HG03521 (cell line): ENCODE data around the gene ZCCHC2.
A peak's percentile ranks its signal among the peaks of the same experiment; 100 is the strongest.

Experiments
- ATAC-seq: cut with Tn5 transposase; IDR thresholded peaks from one replicate; pipeline ENCODE4 v1.9.1; 2021; ENCODE audit warnings: mild to moderate bottlenecking, moderate library complexity; ENCODE audit not compliant: unreplicated experiment

ZCCHC2 gene

GRCh38 chr18:62522504-62523254 is at the start of gene ZCCHC2:
ZCCHC2 (plus strand) TSS chr18:62523025; CDS start chr18:62523425, 400 bp downstream.
- peak; percentile 63 for ATAC-seq

- no peak for ATAC-seq
Measured at GRCh38 chr18:62479574-62479973, 43.3 kb upstream of the ZCCHC2 start.

- ATAC-seq: no peak
Measured at GRCh38 chr18:62480927-62481326, 41.9 kb upstream of the ZCCHC2 start.

GRCh38 chr18:62484941-62485340 is 37.9 kb upstream of the ZCCHC2 start:
- ATAC-seq: no peak

GRCh38 chr18:62485684-62486083 is 37.1 kb upstream of the ZCCHC2 start:
- no peak for ATAC-seq

GRCh38 chr18:62486290-62486964 is 36.4 kb upstream of the ZCCHC2 start:
- no peak for ATAC-seq

GRCh38 chr18:62487161-62487560 is 35.7 kb upstream of the ZCCHC2 start:
- ATAC-seq: no peak

GRCh38 chr18:62490967-62491695 is 31.7 kb upstream of the ZCCHC2 start:
- no peak for ATAC-seq

GRCh38 chr18:62493033-62493862 is 29.6 kb upstream of the ZCCHC2 start:
- ATAC-seq: no peak

GRCh38 chr18:62494764-62495163 is 28.1 kb upstream of the ZCCHC2 start:
- no peak for ATAC-seq

- ATAC-seq: no peak
Measured at GRCh38 chr18:62496262-62496661, 26.6 kb upstream of the ZCCHC2 start.

GRCh38 chr18:62497190-62497772 is 25.5 kb upstream of the ZCCHC2 start:
- no peak for ATAC-seq

GRCh38 chr18:62498616-62499262 is 24.1 kb upstream of the ZCCHC2 start:
- no peak for ATAC-seq

GRCh38 chr18:62499263-62499650 is 23.6 kb upstream of the ZCCHC2 start:
- no peak for ATAC-seq

GRCh38 chr18:62500174-62500573 is 22.7 kb upstream of the ZCCHC2 start:
- no peak for ATAC-seq

GRCh38 chr18:62500966-62501591 is 21.7 kb upstream of the ZCCHC2 start:
- no peak for ATAC-seq

GRCh38 chr18:62505669-62506494 is 16.9 kb upstream of the ZCCHC2 start:
- ATAC-seq: peak; percentile 81

- ATAC-seq: peak; percentile 5
Measured at GRCh38 chr18:62506495-62507143, 16.2 kb upstream of the ZCCHC2 start.
